ENCODE data around the gene DPH2. TPM values are rescaled to one million over a fixed set of nuclear protein-coding genes. Genes with fewer than 3 reads are reported as not detected.

Gene DPH2
- polyA plus RNA-seq, 1 donor from 2014 or later: 26.0 TPM

DNA sequence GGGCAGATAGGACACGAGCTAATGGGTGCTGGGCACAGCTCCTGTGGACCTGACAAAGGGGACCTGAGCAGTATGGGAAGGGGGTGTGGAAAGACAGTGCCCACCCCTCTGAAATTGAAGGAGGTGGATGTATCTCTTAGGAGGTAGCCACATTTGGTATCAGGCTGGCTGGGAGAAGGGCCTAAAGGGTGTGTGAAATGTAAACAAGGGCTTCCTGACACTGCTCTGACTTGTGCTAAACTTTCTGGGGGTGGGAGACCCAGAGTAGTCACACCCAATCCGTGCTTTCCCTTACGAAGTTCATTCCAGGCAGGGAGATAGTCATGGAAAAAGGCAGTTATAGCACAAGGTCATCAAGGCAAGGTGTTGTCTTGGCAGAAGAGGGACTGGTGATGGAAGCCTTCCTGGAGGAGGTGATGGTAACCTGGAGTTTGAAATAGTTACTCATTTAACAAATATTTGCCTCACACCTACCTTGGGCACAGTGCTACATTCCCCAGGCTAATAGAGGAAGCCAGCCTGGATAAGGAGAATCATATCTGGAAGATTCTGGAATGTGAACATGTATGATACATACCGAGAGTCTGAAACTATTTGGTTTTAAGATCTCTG lies 16.3 kb downstream of the DPH2 start:
- TF ChIP-seq POLR2AphosphoS5 (IDR thresholded peaks at IDR 0.05): no peak
- no peak for TF ChIP-seq EZH2 (IDR thresholded peaks at IDR 0.05; ENCODE audit: borderline replicate concordance, insufficient read depth, low read length, poor library complexity, severe bottlenecking)
- TF ChIP-seq, protein P1, sequence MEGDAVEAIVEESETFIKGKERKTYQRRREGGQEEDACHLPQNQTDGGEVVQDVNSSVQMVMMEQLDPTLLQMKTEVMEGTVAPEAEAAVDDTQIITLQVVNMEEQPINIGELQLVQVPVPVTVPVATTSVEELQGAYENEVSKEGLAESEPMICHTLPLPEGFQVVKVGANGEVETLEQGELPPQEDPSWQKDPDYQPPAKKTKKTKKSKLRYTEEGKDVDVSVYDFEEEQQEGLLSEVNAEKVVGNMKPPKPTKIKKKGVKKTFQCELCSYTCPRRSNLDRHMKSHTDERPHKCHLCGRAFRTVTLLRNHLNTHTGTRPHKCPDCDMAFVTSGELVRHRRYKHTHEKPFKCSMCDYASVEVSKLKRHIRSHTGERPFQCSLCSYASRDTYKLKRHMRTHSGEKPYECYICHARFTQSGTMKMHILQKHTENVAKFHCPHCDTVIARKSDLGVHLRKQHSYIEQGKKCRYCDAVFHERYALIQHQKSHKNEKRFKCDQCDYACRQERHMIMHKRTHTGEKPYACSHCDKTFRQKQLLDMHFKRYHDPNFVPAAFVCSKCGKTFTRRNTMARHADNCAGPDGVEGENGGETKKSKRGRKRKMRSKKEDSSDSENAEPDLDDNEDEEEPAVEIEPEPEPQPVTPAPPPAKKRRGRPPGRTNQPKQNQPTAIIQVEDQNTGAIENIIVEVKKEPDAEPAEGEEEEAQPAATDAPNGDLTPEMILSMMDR (IDR thresholded peaks at IDR 0.05; ENCODE audit: poor library complexity, severe bottlenecking): no peak
- TF ChIP-seq RAD21 (conservative IDR thresholded peaks at IDR 0.05): no peak
- TF ChIP-seq EP300 (conservative IDR thresholded peaks at IDR 0.05; ENCODE audit: poor library complexity, severe bottlenecking): no peak
- TF ChIP-seq, protein P2, sequence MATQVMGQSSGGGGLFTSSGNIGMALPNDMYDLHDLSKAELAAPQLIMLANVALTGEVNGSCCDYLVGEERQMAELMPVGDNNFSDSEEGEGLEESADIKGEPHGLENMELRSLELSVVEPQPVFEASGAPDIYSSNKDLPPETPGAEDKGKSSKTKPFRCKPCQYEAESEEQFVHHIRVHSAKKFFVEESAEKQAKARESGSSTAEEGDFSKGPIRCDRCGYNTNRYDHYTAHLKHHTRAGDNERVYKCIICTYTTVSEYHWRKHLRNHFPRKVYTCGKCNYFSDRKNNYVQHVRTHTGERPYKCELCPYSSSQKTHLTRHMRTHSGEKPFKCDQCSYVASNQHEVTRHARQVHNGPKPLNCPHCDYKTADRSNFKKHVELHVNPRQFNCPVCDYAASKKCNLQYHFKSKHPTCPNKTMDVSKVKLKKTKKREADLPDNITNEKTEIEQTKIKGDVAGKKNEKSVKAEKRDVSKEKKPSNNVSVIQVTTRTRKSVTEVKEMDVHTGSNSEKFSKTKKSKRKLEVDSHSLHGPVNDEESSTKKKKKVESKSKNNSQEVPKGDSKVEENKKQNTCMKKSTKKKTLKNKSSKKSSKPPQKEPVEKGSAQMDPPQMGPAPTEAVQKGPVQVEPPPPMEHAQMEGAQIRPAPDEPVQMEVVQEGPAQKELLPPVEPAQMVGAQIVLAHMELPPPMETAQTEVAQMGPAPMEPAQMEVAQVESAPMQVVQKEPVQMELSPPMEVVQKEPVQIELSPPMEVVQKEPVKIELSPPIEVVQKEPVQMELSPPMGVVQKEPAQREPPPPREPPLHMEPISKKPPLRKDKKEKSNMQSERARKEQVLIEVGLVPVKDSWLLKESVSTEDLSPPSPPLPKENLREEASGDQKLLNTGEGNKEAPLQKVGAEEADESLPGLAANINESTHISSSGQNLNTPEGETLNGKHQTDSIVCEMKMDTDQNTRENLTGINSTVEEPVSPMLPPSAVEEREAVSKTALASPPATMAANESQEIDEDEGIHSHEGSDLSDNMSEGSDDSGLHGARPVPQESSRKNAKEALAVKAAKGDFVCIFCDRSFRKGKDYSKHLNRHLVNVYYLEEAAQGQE (IDR thresholded peaks at IDR 0.05; ENCODE audit: borderline replicate concordance): no peak
- no peak for TF ChIP-seq MXI1 (conservative IDR thresholded peaks at IDR 0.05; ENCODE audit: poor library complexity, severe bottlenecking)
- no peak for TF ChIP-seq TAF1 (IDR thresholded peaks at IDR 0.05; ENCODE audit: low read depth)
- no peak for TF ChIP-seq SMC3 (conservative IDR thresholded peaks at IDR 0.05; ENCODE audit: poor library complexity)
- H2AFZ ChIP-seq (ENCODE audit: low read depth, low read length): no peak overlapping the region
- no peak overlapping the region for H3K27ac ChIP-seq (ENCODE audit: low read length)
- H3K36me3 ChIP-seq (ENCODE audit: insufficient read depth, low read length): no peaks in the 10 kb centered on the region
- no peaks in the 10 kb centered on the region for H3K9me3 ChIP-seq (ENCODE audit: low read length)
- H3K9ac ChIP-seq (ENCODE audit: low read length): no peak overlapping the region
- H4K20me1 ChIP-seq (ENCODE audit: insufficient read depth): no peaks in the 10 kb centered on the region
- no peak overlapping the region for H3K4me3 ChIP-seq (ENCODE audit: low read length)
- H3K79me2 ChIP-seq (replicated peaks; ENCODE audit: insufficient read depth, low read length): no peaks in the 10 kb centered on the region
- no peak overlapping the region for H3K4me2 ChIP-seq (ENCODE audit: low read length)
- no peaks in the 10 kb centered on the region for H3F3A ChIP-seq (ENCODE audit: insufficient read depth, low read length, poor library complexity, severe bottlenecking)
- no peaks in the 10 kb centered on the region for H3K27me3 ChIP-seq (ENCODE audit: insufficient read depth, low read depth, low read length)
- no peaks in the 10 kb centered on the region for H3K9me2 ChIP-seq (ENCODE audit: insufficient read depth, low read length)

DNA sequence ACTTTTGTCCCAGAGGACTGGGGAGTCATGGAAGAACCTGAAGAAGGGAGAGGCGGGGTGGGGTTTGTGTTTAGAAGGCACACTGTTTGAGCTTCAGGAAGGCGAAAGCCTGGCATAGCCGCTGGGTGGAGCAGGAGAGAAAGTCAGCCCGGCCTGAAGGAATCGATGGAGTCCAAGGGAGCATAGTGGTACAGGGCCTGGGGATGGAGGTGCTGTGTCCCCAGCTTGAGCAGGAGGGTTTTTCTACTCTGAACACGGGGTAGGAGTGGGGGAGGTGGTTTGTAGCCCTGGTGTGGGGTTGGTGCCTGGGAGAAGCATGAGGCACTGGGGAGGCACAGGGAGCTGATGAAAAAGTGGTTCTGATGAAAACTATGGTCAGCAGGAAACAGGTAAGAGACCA lies 16.9 kb downstream of the DPH2 start:
- no peak overlapping the region for H3K4me2 ChIP-seq (ENCODE audit: low read length)
- H3K9me2 ChIP-seq (ENCODE audit: insufficient read depth, low read length): no peaks in the 10 kb centered on the region
- no peaks in the 10 kb centered on the region for H3K36me3 ChIP-seq (ENCODE audit: insufficient read depth, low read length)
- no peaks in the 10 kb centered on the region for H3K27me3 ChIP-seq (ENCODE audit: insufficient read depth, low read depth, low read length)
- H3K79me2 ChIP-seq (replicated peaks; ENCODE audit: insufficient read depth, low read length): no peaks in the 10 kb centered on the region
- no peak overlapping the region for H3K9ac ChIP-seq (ENCODE audit: low read length)
- no peak overlapping the region for H3K27ac ChIP-seq (ENCODE audit: low read length)
- no peak overlapping the region for H2AFZ ChIP-seq (ENCODE audit: low read depth, low read length)
- no peaks in the 10 kb centered on the region for H3F3A ChIP-seq (ENCODE audit: insufficient read depth, low read length, poor library complexity, severe bottlenecking)
- no peaks in the 10 kb centered on the region for H3K9me3 ChIP-seq (ENCODE audit: low read length)
- TF ChIP-seq POLR2AphosphoS5 (IDR thresholded peaks at IDR 0.05) (no peak), SMC3 (conservative IDR thresholded peaks at IDR 0.05; ENCODE audit: poor library complexity) (no peak)
- TF ChIP-seq, protein P1 (IDR thresholded peaks at IDR 0.05; ENCODE audit: poor library complexity, severe bottlenecking): no peak
- H4K20me1 ChIP-seq (ENCODE audit: insufficient read depth): no peaks in the 10 kb centered on the region
- H3K4me3 ChIP-seq (ENCODE audit: low read length): no peak overlapping the region
